ENCODE data around the gene OR51I1.

OR51I1 gene, protein sequence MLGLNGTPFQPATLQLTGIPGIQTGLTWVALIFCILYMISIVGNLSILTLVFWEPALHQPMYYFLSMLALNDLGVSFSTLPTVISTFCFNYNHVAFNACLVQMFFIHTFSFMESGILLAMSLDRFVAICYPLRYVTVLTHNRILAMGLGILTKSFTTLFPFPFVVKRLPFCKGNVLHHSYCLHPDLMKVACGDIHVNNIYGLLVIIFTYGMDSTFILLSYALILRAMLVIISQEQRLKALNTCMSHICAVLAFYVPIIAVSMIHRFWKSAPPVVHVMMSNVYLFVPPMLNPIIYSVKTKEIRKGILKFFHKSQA

DNA sequence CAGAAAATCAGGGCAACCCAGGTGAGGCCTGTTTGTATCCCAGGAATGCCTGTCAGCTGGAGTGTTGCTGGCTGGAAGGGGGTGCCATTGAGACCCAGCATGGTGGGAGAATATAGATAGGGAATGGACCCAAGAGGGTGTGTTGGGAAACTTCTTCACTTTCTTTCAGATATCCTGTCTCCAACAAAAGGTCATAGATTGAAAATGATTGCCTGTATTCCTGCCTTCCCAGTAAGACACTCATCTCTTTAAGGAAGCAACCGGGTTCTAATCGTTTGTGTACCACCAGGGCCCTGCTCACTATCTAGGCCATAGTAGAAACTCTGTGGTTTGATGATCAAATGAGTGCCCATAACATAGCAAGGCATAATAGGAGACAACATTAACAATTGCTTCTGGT lies at the start of gene OR51I1:
OR51I1 (minus strand) TSS at position 101 of the 400 bp plus-strand sequence; CDS start at position 101, 0 bp downstream.
- no peak for DNase-seq (ENCODE audit: low read depth)

DNA sequence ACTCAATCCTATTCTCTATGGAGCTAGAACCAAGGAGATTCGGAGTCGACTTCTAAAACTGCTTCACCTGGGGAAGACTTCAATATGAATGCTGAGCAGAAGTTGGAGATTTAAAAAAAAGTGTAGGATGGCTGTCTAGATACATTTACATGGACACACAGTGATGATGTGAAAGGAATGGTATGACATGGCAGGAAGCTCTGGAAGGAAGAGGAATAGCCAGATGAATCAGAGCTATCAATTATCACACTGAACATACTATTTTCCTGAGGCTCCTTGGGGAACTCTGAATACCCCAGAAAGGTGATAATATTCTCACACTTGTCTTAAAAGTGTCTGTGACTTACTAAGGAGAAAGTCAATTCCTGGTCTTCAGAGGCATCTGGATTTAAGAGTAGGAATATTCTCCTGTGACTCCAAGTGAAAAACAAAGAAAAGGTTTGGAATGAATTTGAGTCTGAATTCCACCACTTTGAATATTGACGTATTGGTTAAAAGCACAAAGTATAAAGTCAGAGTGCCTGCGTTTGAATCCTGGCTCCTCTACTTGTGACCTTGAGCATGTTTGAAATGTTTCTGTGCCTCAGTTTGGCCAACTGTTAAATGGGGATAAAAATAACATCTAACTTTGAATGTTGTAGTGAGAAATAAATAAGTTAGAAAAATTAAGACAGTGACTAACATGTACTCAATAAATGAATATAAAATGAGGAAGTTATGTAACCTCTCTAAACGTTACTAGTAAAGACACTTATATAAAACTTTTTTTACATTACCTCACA lies 48.5 kb upstream of the OR51I1 start:
- DNase-seq (ENCODE audit: low read depth) = no peak

DNA sequence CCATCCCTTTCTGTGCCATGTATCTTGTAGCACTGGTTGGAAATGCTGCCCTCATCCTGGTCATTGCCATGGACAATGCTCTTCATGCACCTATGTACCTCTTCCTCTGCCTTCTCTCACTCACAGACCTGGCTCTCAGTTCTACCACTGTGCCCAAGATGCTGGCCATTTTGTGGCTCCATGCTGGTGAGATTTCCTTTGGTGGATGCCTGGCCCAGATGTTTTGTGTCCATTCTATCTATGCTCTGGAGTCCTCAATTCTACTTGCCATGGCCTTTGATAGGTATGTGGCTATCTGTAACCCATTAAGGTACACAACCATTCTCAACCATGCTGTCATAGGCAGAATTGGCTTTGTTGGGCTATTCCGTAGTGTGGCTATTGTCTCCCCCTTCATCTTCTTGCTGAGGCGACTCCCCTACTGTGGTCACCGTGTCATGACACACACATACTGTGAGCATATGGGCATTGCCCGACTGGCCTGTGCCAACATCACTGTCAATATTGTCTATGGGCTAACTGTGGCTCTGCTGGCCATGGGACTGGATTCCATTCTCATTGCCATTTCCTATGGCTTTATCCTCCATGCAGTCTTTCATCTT lies 47.6 kb upstream of the OR51I1 start:
- no peak for DNase-seq (ENCODE audit: low read depth)

DNA sequence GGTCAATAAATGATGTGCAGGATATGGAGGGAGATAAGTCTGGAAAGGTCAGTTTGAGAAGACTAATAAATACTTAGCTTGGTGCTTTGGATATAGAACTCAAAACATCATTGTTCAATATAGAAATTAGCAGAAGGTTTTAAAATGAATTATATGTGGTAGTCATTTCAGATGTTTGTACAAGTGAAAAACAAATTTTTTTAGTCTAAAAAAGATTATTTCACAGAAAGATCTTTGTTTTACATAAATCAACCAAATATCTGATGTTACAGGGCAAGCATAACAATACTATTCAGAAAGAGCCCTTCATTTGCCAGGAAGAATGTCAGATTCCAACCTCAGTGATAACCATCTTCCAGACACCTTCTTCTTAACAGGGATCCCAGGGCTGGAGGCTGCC lies 47.1 kb upstream of the OR51I1 start, which contains the start of gene OR52D1:
OR52D1 (plus strand) TSS at position 301 of the 400 bp plus-strand sequence; CDS start at position 323, 22 bp downstream.
- DNase-seq (ENCODE audit: low read depth) = no peak

DNA sequence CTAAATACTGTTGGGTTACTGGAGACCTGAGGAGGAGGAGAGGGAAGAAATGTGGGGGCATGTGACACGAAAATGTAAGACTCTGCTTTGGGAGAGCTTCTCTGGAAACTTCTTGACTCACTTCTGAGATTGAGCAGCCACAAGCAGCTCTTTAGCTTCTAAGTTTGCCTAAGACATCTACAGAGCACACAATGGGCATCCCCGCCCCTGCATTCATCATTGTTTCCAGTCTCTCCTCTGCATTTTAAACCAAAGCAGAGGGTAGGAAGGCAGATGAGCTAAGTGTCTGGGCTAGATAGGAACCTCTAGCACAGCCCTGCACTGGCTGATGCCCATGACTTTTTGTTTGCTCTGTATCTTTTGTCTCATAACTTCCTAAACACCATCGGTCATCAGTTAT lies 45.1 kb upstream of the OR51I1 start:
- no peak for DNase-seq (ENCODE audit: low read depth)

DNA sequence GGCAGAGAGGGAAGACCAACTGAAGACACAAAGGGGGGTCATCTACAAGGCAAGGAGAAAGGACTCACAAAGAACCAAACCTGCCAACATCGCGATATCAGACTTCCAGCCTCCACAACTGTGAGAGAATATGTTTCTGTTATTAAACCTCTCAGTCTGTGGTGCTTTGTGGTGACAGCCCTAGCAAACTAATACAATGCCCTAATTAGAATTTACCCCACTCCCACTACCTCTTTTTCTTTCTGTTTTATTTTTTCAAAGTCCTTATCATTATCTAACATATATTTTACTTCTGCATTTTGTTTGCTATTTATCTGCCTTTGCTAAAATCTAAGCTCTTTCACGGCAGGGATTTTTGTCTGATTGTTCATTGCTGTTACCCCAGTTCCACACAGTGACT lies 44.7 kb upstream of the OR51I1 start:
- DNase-seq (ENCODE audit: low read depth) = no peak

DNA sequence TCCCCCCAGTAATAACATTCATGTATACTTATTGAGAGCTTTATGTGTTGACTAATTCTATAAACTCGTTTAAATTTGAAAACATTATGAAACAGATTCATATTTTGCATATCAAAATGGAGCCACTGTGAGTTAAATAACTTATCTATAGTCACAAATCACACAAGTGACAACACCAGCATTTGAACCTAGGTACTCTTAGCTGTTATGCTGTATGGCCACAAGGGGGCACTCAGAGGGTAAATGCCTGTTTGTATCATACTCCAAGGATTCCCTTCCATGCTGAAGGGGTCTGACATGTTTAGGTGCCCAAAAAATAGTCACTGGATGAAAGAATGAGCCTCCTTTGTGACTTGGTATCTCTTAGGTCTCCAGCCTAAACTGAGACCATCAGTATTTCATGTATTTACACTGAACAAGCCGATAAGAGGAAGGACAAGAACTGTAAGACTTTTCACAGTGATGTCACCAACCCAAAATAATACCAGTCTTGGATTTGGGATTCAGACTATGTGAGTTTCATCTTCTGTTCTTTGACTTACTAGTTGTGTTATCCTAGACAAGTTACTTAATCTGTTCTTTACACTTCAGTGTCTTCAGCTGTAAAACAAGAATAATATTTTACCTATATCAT lies 35.0 kb upstream of the OR51I1 start:
- peak; percentile 20 for DNase-seq (ENCODE audit: low read depth)

DNA sequence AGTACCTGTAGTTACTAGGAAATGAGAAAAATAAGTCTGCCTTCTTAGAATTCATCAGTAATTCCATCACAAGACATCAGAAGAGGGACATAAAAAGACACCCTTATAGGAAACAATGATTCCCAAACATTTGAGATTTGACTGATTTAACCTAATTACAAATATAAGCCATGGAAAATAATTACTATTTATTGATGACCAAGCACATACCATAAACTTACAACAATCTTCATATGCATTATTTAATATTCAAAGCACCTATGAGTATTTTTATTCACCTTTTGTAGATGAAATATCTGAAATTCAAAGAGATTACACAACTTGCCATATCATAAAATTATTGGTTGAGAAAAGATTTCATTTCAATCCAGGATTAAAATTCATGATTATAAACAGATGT lies 32.6 kb upstream of the OR51I1 start:
- no peak for DNase-seq (ENCODE audit: low read depth)

DNA sequence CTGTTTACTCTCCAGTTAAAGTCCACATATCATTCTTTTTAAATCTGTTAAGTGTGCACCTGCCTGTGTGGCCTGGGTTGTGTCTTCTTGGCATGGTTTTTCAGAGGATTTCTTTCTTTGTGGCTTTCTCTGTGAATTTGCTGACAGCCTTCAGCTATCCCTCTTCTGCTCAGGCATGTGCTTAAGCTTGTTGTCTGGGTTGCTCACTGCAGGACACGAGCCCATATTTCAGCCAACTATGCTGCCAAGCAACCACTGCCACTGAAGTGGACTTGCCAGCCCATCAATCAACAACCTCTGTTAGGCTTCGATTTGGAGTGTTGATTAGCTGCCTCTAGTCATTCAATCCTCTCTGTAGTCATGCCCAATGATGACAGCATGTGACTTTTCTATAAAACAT lies 26.2 kb upstream of the OR51I1 start:
- no peak for DNase-seq (ENCODE audit: low read depth)

DNA sequence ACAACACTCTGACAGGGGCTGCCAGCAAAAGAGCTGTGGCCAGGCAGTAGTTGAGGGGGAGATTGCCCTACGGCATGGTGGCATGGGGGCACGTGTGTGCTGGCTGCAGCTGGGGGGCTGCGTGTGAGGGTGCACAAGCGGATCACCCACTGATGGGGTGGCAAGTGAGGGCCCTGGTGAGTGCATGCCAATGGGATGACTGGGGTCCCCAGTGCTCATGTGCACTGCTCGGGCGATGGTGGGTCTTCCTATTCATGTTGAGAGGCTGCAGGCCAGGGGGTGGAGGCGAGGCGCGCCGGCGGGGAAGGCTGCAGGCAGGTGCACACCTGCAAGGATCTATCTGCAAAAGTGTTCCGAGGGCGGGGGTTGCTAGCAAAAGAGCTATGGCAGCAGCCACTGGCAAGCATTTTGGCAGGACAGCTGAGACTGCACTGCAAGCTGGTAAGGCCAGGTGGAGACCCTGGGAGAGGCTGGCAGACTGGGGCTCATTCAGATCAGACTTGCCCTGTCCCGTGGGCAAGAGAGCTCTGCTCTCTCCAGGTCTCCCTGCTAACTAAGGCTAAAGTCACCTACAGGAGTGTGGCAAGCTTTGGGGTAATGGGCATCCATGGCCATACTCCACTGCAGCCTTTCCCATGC lies 19.8 kb upstream of the OR51I1 start:
- no peak for DNase-seq (ENCODE audit: low read depth)

DNA sequence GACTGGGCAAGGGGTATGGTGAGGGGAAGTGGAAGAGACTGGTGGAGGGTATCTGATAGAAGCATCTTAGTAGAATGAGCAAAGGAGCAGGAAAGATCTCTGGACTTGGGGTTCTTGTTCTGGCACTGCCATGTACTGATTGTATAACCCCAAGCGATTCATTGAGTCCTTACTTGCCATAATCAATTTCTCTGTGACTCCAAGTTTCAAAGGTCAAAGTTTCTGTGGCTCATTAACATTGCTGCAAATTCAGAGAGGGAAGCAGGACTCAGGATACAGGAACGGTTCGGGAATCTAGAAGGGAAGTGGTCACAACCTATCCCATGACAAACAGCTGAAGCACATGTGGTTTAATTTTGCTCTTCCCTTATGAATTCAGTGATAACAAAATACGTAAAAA lies 8.1 kb upstream of the OR51I1 start:
- no peak for DNase-seq (ENCODE audit: low read depth)

DNA sequence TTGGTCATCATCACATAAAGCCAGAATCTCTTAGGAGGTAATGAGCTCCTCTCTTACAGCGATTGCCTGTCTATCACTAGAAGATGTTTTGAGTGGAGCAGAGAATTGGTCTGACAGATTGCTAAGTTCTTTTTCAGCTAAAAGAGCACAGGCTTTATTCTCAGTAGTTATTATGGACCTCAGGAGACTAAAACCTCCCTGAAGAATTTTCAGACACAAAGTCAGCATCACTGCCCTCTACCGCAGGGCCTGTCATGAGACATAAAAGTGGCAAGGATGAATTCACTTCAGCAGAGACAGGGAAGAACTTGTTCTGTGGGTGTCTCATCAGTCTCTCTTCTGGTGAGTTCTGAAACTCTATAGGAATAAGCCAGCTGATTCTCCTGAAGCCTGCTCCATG lies 7.7 kb upstream of the OR51I1 start, which contains the start of gene OR51I2:
OR51I2 (plus strand) TSS at position 301 of the 400 bp plus-strand sequence. CDS start 4,166 bp downstream, outside the sequence.
- no peak for DNase-seq (ENCODE audit: low read depth)

DNA sequence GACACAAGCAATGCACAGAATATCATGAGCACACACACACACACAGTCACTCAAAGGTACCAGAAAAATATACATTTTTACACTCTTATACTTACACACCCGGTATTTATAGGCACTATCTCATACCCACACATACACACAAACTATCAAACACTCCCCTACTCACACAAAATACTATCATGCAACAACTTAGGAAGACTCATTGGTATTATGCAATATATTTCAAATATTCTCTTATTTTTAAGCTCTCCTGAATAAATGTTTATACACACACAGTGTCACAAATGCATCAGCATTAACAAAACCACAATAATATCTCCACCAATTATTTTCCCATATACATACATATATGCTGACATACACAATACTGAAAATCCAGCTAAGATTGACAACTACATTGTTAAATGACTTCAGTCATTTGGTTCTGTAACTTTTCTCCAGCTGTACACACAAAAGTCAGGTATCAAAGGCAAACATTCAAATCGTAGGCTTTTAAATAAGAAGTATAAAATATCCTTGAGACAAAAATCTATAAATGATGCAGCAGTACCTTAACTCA lies 2.6 kb upstream of the OR51I1 start:
- DNase-seq (ENCODE audit: low read depth) = no peak

DNA sequence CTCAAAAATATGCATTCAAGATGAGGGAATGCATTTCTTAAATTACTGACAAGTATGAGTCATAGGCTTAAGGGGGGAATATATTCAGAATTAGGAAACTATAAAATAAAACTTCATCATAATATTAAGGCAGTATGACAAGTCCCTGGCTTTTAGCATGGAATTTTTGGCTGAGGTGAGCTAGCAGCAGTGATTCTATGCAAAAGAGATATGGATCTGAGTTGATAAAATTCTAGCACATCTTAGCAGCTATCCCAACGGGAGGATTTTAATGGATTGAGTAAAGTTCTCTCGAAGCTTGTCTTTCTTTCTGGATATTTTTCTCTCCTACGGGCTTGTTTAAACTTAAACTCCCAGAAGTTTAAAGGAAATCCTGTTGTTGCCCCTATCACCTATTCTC lies 18.2 kb downstream of the OR51I1 start:
- no peak for DNase-seq (ENCODE audit: low read depth)

DNA sequence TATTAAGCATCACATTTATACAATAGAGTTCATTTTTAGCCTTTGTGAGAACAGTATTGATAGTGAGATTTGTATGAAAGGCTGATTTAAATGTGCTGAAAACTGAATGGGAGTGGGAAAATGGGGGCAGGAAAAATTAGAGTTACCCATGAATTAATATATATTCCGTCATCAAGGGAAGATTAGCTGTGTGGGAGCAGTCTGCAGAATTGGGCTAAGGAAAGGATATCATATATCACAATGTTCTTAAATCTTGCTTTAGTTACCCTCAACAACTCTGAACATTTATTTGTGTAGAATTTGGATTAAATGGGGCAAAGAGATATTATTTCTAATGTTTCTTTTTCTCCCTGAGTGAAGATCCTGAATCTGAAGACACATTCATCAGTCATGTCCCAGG lies 19.5 kb downstream of the OR51I1 start, which contains the start of gene OR51Q1:
OR51Q1 (plus strand) TSS at position 301 of the 400 bp plus-strand sequence; CDS start at position 391, 90 bp downstream.
- DNase-seq (ENCODE audit: low read depth) = no peak

DNA sequence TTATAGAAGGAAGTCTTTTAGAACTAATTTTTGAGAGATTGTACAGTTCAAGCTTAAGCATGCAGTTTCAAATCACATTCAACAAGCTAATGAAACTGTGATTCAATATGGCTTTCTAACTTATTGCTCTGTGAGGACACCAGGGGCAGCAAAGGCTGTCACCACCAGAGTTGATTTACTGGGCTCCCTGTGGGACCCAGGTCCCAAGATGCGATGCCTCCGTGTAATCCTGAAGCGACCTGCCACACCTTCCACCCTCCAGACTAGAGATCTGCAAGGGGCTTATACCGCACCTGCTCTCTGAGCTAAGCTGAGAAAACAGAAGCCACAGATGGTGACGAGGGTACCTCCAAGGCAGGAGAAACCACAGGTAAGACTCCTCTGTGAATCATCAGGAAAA lies 20.3 kb downstream of the OR51I1 start:
- no peak for DNase-seq (ENCODE audit: low read depth)

DNA sequence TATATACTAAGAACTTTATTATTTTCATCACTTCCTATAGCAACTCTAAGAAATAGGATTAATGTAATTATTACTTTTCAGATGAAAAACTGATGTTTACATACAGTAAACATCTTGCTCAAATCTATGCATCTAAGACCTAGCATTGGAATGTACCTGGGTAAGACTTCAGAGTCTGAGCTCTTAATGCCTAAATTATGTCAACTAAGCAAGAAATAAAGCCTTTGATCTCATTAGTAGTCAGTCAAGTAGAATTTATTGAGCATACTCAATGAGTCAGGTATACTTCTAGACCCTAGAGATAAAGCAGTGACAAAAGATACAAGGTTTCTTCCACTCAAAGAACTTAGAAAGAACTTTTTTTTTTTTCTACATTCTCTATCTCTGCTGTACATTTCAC lies 36.1 kb downstream of the OR51I1 start:
- DNase-seq (ENCODE audit: low read depth) = no peak

DNA sequence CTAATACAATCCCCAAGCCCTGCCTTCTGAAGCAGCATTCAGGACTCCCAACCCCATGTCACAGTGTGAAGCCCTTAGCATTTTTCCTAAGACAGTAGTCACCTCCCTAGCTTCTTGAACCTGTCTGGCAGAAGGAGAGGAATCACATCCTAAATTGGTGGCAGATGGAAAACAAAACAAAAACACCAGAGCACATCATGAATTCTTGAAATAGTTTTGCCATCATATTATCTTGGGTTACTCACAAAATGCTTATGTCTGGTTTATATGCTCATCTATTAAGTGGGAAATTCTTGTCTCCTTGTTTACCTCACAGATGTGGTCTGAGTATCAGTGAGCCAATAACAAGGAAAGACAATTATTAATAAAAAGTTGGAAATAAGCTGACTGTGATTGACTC lies 42.4 kb downstream of the OR51I1 start:
- DNase-seq (ENCODE audit: low read depth) = no peak

DNA sequence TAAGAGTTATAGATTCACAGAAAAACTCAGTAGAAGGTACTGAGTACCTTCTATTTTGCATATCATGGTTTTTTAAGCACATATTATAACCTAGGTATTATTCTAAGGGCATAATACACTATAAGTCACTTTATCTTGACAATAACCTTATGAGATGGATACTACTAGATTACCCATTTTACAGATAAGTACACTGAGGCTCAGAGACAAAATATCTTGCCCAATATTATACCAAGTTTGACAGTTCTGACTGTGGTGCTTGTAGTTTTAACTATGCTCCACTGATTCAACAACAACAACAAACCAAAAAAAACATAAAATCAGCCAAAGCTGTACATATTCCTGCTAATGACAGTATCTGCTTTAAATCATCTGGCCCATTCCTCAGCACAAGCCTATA lies 47.2 kb downstream of the OR51I1 start:
- DNase-seq (ENCODE audit: low read depth) = no peak

Data from HS-27A (cell line).